ENCODE data around the gene HIF1AN.

Gene HIF1AN

DNA sequence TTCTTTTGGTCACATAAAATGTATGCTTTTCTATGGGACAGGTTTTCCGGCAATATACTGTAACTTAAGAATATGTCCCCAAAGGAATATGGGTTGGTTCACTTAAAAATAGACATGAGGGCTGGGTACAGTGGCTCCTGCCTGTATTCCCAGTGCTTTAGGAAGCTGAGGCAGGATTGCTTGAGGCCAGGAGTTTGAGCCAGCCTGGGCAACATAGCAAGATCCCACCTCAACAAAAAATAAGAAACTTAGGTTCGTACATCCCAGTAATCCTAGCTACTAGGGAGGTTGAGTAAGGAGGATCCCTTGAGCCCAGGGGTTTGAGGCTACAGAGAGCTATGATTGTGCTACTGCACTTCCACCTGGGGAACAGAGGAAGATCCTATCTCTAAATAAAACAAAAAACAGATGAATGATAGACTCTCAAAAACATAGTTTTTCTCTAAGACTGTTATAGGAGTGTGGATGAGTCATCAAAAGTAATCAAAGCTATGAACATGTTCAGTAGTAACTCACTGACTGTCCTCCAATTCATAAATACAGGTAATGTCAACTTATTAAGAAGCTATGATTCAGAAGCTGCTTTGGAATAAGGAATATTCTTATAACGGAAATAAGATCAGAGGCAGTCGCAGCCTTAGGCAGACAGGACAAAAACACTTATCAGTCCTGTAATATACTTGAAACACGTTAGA, 13.5 kb upstream of the HIF1AN start:
- no peak for DNase-seq (ENCODE audit: low spot score)

GRCh38 chr10:100522945-100523344, 12.8 kb upstream of the HIF1AN start:
- no peak for DNase-seq (ENCODE audit: low spot score)

DNA sequence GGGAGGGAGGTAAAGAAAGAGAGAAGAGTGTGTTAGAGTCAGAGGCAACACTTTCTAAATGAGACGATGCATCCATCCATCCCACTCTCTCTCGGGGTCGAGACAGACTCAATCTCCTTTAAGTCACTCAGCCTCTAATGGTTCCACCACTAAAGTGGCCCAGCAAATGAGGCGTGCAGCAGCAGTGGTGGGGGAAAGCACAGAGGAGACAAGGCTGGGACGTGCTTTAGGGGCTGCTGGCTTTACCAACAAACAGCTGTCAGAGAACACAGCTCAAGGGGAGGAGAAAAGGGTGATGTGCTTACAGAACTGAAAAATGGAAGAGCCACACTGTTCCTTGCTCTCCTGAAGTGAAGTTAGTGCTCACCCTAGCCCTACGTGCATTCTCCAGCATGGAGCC, 11.5 kb upstream of the HIF1AN start:
- DNase-seq (ENCODE audit: low spot score), result no peak

GRCh38 chr10:100524638-100525037, 11.1 kb upstream of the HIF1AN start:
- DNase-seq (ENCODE audit: low spot score), result no peak

DNA sequence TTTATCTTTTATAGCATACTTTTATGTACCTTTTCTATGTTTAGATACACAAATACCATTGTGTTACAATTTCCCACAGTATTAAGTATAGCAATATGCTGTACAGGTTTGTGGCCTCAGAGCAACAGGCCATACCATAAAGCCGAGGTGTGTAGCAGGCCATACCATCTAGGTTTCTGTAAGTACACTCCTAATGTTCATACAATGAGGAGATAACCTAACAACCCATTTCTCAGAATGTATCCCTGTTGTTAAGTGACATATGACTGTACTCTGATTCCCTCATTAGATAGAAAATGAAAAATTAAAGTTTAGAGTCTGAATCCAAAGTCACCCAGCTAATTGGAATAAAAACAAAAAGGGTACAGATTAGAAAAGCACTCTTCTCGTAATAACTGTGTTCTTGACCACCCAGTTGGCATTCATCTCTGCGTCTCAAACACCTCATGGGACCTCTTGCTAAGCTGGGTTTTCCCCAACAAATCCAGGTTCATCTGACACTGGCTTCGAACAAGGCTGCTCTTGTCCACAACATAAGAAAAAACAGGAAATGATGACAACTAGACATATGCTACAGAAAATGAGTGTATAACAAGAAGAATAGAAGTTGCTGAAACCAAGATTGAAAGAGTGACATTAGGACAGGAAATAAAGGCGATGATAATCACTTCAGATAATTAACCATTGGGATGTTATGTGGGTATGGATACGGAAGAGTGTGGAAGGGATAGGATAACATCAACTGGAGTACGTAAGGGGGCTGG, 7.4 kb upstream of the HIF1AN start:
- DNase-seq (ENCODE audit: low spot score), result no peak

DNA sequence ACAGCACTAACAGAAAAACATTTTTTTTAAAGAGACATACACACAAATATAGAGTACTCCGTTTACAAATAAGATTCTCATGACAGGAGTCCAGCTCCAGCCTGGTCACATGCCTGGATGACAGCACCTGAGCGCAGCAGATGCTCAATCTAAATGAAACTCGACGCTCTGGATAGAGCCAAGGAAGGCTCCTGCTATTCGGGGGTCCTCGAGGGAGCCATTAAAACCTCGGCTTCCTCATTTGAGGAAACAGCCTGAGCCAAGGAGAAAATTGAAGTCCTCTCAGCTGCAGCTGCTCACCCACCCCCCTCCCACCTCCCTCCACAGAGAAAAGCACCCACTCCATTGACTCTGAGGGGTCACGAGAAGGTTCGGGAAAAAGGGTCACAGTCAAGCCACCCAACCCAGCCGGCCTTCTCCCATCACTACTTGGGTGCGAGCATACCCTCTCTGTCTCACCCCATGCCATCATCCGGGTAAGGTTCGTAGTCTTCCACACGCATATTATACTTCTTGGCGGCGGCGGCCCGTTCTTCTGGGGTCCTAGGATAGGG, 6.7 kb upstream of the HIF1AN start:
- peak; percentile 21 for DNase-seq (ENCODE audit: low spot score)

GRCh38 chr10:100529475-100530298, 6.1 kb upstream of the HIF1AN start, which contains the start of gene NDUFB8:
TSS of gene NDUFB8 (minus strand) at chr10:100529871. CDS start at chr10:100529851, 20 bp downstream.
- peak; percentile 95 for DNase-seq (ENCODE audit: low spot score)

DNA sequence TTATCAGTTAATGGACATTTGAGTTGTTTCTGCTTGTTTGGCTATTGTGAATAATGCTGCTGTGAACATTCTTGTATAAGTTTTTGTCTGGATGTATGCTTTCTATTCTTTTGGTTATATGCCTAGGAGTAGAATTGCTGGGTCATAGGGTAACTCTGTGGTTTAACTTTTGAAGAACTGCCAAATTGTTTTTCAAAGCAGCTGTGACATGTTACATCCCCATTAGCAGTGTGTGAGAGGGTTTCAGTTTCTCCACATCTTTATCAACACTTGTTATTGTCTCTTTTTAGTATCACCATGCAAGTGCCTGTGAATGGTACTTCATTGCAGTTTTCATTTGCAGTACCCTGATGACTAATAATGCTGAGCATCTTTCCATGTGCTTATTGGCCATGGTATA, 4.0 kb upstream of the HIF1AN start:
- no peak for DNase-seq (ENCODE audit: low spot score)

- DNase-seq (ENCODE audit: low spot score), result no peak
These were observed 1.0 kb upstream of the HIF1AN start for GRCh38 chr10:100534726-100535125.

DNA sequence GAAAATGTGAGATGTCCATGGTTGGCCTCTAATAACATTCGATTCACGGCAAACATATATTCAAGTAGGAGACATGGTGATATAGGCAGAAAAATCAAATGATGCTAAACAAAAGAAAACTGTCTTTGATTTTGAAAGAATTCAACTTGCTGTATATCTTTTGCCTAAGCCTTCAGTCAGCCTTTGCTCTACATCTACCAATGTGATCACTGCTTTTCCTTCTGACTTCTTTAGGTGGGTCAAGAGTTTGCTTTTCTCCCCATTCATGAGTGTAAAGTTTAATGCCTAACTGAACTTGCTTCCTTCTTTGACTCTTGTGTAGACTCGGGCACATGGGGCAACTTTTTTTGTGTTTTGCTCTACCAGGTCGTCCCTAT, 417 bp upstream of the HIF1AN start:
- no peak for DNase-seq (ENCODE audit: low spot score)

DNA sequence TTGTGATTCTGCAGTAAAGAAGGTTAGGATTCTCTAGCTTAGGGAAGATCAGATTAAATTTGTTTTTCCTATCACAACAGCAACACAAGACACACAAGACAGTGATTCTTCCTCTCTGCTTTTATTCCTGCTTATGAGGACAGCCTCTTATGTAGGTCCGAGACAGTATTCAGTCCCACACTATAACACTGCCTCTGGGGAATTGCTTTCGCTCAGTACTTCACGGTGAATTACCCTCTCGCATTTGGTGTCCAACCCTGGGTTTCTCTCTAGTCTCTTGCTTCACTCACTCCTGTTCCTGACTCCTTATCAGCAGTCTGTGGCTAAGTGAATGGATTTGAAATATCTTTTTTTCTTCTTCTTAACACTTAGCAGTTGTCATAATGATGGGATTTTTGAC, 1.7 kb downstream of the HIF1AN start:
- no peak for DNase-seq (ENCODE audit: low spot score)

DNA sequence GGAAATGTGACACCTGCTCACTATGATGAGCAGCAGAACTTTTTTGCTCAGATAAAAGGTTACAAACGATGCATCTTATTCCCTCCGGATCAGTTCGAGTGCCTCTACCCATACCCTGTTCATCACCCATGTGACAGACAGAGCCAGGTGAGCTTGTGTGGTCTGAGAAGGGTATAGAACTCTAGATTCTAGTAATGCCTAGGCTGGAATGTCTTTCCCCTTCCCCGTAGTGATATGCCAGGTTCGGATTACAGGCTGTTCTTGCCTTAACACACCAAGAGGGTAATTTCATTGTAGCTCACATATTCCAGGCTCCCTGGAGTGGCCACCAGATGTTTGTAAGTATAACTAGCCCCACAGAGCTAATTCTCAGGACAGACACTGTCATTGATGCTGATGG, 9.2 kb downstream of the HIF1AN start:
- no peak for DNase-seq (ENCODE audit: low spot score)

DNA sequence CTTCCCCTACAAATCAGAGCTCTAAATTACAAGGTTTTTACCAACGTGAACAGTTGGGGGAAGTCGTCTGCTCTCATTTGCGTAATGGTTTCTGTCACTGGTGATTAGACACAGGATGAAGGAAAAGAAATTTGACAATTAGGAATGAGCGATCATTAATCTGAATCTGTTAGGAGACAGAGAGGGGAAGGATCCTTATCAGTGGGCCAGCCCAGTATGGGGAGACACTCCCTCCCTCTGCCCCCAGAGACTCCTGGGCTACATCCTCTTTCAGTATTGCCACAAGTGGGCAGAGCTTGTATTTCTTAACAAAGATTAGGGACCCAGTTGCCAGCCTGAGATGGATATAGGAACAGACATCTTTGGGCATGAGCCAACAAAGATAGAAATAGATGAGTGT, 15.5 kb downstream of the HIF1AN start:
- DNase-seq (ENCODE audit: low spot score), result no peak

GRCh38 chr10:100551738-100552137, 16.0 kb downstream of the HIF1AN start:
- no peak for DNase-seq (ENCODE audit: low spot score)

- DNase-seq (ENCODE audit: low spot score), result no peak
These were observed 18.2 kb downstream of the HIF1AN start for GRCh38 chr10:100553929-100554328.

DNA sequence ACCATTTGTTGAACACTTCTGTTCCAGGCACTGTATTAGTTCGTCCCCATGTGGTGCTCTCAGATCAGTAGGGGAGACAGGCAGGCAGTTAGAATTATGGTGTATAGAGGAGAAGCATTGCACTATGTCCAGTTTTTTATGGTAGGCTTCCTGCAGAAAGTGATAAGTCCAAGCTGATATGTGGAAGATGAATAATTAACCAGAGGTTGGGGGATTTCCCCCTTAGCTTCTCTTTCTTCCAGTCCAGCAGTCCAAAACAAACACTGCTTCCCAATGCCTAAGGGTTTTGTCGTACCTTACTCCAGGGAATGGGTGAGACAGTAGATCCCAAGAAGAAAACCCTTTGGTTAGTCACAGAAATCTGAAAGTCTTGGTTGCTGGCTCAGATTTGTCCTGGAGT, 19.2 kb downstream of the HIF1AN start:
- DNase-seq (ENCODE audit: low spot score), result no peak

DNA sequence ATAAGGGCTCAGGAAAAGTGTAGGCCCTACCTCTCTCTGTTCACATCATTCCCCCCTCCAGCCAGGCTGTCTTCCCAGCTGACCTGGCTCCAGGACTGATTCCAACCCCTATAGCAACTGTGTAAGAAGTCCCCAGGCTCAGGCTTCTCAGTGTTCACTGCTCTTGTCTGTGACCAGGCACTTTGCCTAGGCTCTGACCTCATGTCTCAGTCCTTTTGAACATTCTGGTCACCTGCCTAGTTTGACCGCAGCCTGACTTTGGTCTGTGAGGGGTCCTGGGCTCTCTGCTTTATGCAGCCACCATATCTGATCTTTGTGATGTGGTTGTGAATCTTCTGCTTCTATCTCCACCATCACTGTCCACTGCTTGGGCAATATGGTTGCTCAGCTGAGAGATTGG, 24.5 kb downstream of the HIF1AN start:
- DNase-seq (ENCODE audit: low spot score), result no peak

DNA sequence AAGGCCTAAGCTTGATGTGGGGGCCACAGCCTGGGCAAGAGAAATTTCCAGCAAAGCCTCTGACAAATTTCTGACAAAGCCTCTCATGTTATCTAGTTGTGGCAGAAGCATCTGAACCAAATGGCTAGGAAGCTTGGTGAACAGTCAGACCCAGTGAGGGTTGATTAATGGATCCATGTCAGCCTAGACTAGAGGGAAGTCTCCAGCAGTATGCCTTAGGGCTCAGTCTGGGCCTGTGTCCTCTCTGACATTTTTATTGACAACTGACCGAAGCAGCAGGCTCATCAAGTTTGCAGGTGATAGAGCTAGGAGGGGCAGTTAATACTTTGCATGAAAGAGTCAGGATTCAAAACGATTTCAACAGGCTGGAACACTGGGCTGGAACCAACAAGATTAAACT, 25.3 kb downstream of the HIF1AN start:
- DNase-seq (ENCODE audit: low spot score), result no peak

DNA sequence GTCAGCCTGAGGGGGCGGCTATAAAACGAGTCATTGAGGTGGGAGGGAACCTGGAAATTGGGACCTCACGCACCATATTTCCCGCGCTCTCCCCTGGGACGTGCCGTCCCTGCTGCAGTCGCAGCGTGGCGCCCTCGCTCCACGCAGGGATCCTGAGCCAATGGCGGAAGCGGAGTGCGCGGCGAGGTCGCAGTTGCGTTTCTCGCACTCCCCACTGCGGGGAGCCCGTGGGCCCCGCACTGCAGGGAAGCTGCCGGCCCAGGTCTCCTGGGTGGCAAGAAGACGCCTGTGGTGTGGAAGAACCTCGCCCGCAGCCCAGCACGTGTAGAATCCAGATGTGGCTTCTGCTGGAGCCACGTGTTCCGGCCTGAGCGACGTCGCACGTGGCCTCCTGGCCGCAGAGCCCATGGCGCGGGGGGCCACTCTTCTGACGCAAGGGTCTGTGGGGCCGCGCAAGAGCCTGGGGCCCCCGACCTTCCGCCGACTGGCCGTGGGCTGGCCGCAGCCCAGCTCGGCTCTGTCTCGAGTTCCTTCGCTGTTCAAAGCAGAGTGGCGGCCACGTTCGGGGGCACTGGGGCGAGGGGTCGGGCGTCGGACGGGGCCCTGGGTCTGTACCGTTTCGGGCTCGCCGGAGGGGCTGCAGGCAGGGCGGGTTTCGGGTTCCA, 26.4 kb downstream of the HIF1AN start:
- DNase-seq (ENCODE audit: low spot score), result peak; percentile 82

GRCh38 chr10:100565206-100565985, 29.7 kb downstream of the HIF1AN start:
- DNase-seq (ENCODE audit: low spot score), result no peak

- no peak for DNase-seq (ENCODE audit: low spot score)
These were observed 30.8 kb downstream of the HIF1AN start for GRCh38 chr10:100566561-100566960.

Measured in GM03348 (cell line).